GM18907 (cell line): ENCODE results near the gene PANK1.
"Not testable (repeated sequence)": the region's sequence is repeated elsewhere in the genome, so short reads cannot be mapped to it uniquely, and the experiment has no call there.

Experiments used
- ATAC-seq: cut with Tn5 transposase; IDR thresholded peaks from one replicate; pipeline ENCODE4 v1.9.1; 2021; ENCODE audit warnings: mild to moderate bottlenecking, moderate library complexity; ENCODE audit not compliant: unreplicated experiment

Gene PANK1

GRCh38 chr10:89622151-89622550 is 22.9 kb downstream of the PANK1 start:
- no peak for ATAC-seq

GRCh38 chr10:89621438-89621837 is 23.6 kb downstream of the PANK1 start:
- ATAC-seq, result no peak

GRCh38 chr10:89620296-89620695 is 24.7 kb downstream of the PANK1 start:
- not testable (repeated sequence) for ATAC-seq

- no peak for ATAC-seq
Observed at GRCh38 chr10:89615824-89616223, 29.2 kb downstream of the PANK1 start.

GRCh38 chr10:89615112-89615511 is 29.9 kb downstream of the PANK1 start:
- no peak for ATAC-seq

GRCh38 chr10:89613582-89613981 is 31.5 kb downstream of the PANK1 start:
- no peak for ATAC-seq

GRCh38 chr10:89611282-89611681 is 33.8 kb downstream of the PANK1 start:
- no peak for ATAC-seq

GRCh38 chr10:89609833-89610346 is 35.2 kb downstream of the PANK1 start:
- ATAC-seq, result peak; percentile 86

- ATAC-seq, result no peak
Observed at GRCh38 chr10:89604200-89604599, 40.8 kb downstream of the PANK1 start.

GRCh38 chr10:89602919-89603318 is 42.1 kb downstream of the PANK1 start:
- no peak for ATAC-seq

- ATAC-seq, result no peak
Observed at GRCh38 chr10:89601728-89602361, 43.2 kb downstream of the PANK1 start.

GRCh38 chr10:89600041-89600440 is 45.0 kb downstream of the PANK1 start:
- ATAC-seq, result no peak

- ATAC-seq, result no peak
Observed at GRCh38 chr10:89593043-89593442, 52.0 kb downstream of the PANK1 start.

GRCh38 chr10:89592539-89592938 is 52.5 kb downstream of the PANK1 start:
- no peak for ATAC-seq

GRCh38 chr10:89591796-89592271 is 53.2 kb downstream of the PANK1 start:
- ATAC-seq, result no peak

GRCh38 chr10:89591111-89591795 is 53.8 kb downstream of the PANK1 start:
- ATAC-seq, result no peak

- no peak for ATAC-seq
Observed at GRCh38 chr10:89590326-89590725, 54.7 kb downstream of the PANK1 start.

- ATAC-seq, result no peak
Observed at GRCh38 chr10:89589101-89589720, 55.8 kb downstream of the PANK1 start.

- no peak for ATAC-seq
Observed at GRCh38 chr10:89588671-89589070, 56.4 kb downstream of the PANK1 start.

GRCh38 chr10:89582022-89582421 is 63.0 kb downstream of the PANK1 start:
- ATAC-seq, result no peak

- no peak for ATAC-seq
Observed at GRCh38 chr10:89580243-89580642, 64.8 kb downstream of the PANK1 start.

GRCh38 chr10:89576696-89577095 is 68.3 kb downstream of the PANK1 start:
- ATAC-seq, result no peak
